ENCODE measurements around the gene SCO2.
A peak's percentile ranks its signal among the peaks of the same experiment; 100 is the strongest.

The SCO2 gene

GRCh38 chr22:50562523-50563412 is 37.4 kb upstream of the SCO2 start, which contains the start of gene SYCE3:
TSS of gene SYCE3 (minus strand) at chr22:50562919. CDS start at chr22:50556405, 6,514 bp downstream.
- DNase-seq (ENCODE audit: extremely low read depth, low read depth), result peak; percentile 61
- TF ChIP-seq CTCF (IDR thresholded peaks at IDR 0.05; ENCODE audit: low read depth, low read length), result peak; percentile 71

- no peak for TF ChIP-seq CTCF (IDR thresholded peaks at IDR 0.05; ENCODE audit: low read depth, low read length)
- no peak for DNase-seq (ENCODE audit: extremely low read depth, low read depth)
These were observed 36.3 kb upstream of the SCO2 start for GRCh38 chr22:50561401-50562358.

- TF ChIP-seq CTCF (IDR thresholded peaks at IDR 0.05; ENCODE audit: low read depth, low read length), result no peak
- no peak for DNase-seq (ENCODE audit: extremely low read depth, low read depth)
These were observed 34.6 kb upstream of the SCO2 start for GRCh38 chr22:50560034-50560433.

- no peak for DNase-seq (ENCODE audit: extremely low read depth, low read depth)
These were observed 31.3 kb upstream of the SCO2 start for GRCh38 chr22:50556703-50557102.

GRCh38 chr22:50553310-50553709 is 27.9 kb upstream of the SCO2 start:
- TF ChIP-seq CTCF (IDR thresholded peaks at IDR 0.05; ENCODE audit: low read depth, low read length), result no peak
- no peak for DNase-seq (ENCODE audit: extremely low read depth, low read depth)

More at GRCh38 chr22:50556703-50557102, 31.3 kb upstream of the SCO2 start:
- no peak for TF ChIP-seq CTCF (IDR thresholded peaks at IDR 0.05; ENCODE audit: low read depth, low read length)

- no peak for TF ChIP-seq CTCF (IDR thresholded peaks at IDR 0.05; ENCODE audit: low read depth, low read length)
- no peak for DNase-seq (ENCODE audit: extremely low read depth, low read depth)
These were observed 25.9 kb upstream of the SCO2 start for GRCh38 chr22:50551160-50551752.

Measured in AG09319 (cell line).